Measurements from ENCODE around the gene MYT1. TPM values are rescaled to one million over a fixed set of nuclear protein-coding genes. Genes with fewer than 3 reads are reported as not detected.
A peak's percentile ranks its signal among the peaks of the same experiment; 100 is the strongest.

MYT1 gene
- under 1 TPM in 5 of 9 donors, not detected in 4; 0.07 to 0.23 (median 0.09) TPM for total RNA-seq
- polyA plus RNA-seq: under 1 TPM in 1 of 2 donors, not detected in 1; 0.11 TPM
- long read RNA-seq, donor 1: 0 reads
- long read RNA-seq, donor 2: 0 reads
- long read RNA-seq, donor 3: 0 reads

- Histone ChIP-seq H3K4me1 (peaks cover 0 to 4% (median 0%) of the 10 kb centered on the region in 12 donors), H3K9me3 (no peaks in the 10 kb centered on the region), H3K27me3 (peaks cover 16 to 96% (median 61%) of the 10 kb centered on the region in 9 donors), H3K36me3 (no peaks in the 10 kb centered on the region), H3K27ac (no peak within 1 kb of the TSS), H3K4me3 (no peak within 1 kb of the TSS)
- no peak for ATAC-seq
- TF ChIP-seq POLR2A (IDR thresholded peaks at IDR 0.05) (no peak), CTCF (IDR thresholded peaks at IDR 0.05) (no peak)
- no peak for DNase-seq
- 73 to 78% (median 77%) methylated on average over 21 of the region's 21 CpGs for WGBS, 4 donors
- intact Hi-C loops (cut with DNase I): no loop called here
Measured at GRCh38 chr20:64164123-64164836, at the start of gene MYT1. TSS of gene MYT1 (plus strand) at chr20:64164452. CDS start at chr20:64198862, 34,410 bp downstream.

GRCh38 chr20:64115171-64115911, 48.9 kb upstream of the MYT1 start:
- no peaks in the 10 kb centered on the region for H3K9me3 ChIP-seq
- 72 to 77% (median 73%) methylated on average over 13 to 14 of the region's 14 CpGs for WGBS, 4 donors
- H3K36me3 ChIP-seq: no peaks in the 10 kb centered on the region
- ATAC-seq (no peak), DNase-seq (peak in 2 of 5 donors; percentile 11 to 13)
- H3K27me3 ChIP-seq: no peaks in the 10 kb centered on the region
- H3K27ac ChIP-seq: no peak overlapping the region
- peaks cover 0 to 4% (median 0%) of the 10 kb centered on the region in 12 donors for H3K4me1 ChIP-seq
- intact Hi-C loops (cut with DNase I): loop anchor here in 3 of 10 donors (10.0 kb wide), 1 partner anchor 81 kb away; the partner anchor contains the start of gene C20orf204 (in 3 of the 3)
- no peak for TF ChIP-seq POLR2A (IDR thresholded peaks at IDR 0.05)
- no peak for TF ChIP-seq CTCF (IDR thresholded peaks at IDR 0.05)
- no peak overlapping the region for H3K4me3 ChIP-seq

GRCh38 chr20:64116016-64116415, 48.2 kb upstream of the MYT1 start:
- Histone ChIP-seq H3K9me3 (no peaks in the 10 kb centered on the region), H3K4me1 (peaks cover 0 to 9% (median 0%) of the 10 kb centered on the region in 12 donors), H3K4me3 (no peak overlapping the region), H3K27ac (no peak overlapping the region), H3K36me3 (no peaks in the 10 kb centered on the region), H3K27me3 (peaks cover 0 to 5% (median 3%) of the 10 kb centered on the region in 9 donors)
- ATAC-seq (no peak), DNase-seq (peak in 2 of 5 donors; percentile 12 to 13)
- TF ChIP-seq CTCF (IDR thresholded peaks at IDR 0.05): no peak
- TF ChIP-seq POLR2A (IDR thresholded peaks at IDR 0.05): no peak
- intact Hi-C loops (cut with DNase I): loop anchor here in 3 of 10 donors (10.0 kb wide), 1 partner anchor 81 kb away; the partner anchor contains the start of gene C20orf204 (in 3 of the 3)
- 82 to 88% (median 88%) methylated on average over 21 of the region's 21 CpGs for WGBS, 4 donors
